Large intestine (tissue), 3 donors: ENCODE data around the gene CARD6. TPM values are rescaled to one million over a fixed set of nuclear protein-coding genes. Genes with fewer than 3 reads are reported as not detected.
A peak's percentile ranks its signal among the peaks of the same experiment; 100 is the strongest.
"Not testable (repeated sequence)": the region's sequence is repeated elsewhere in the genome, so short reads cannot be mapped to it uniquely, and the experiment has no call there.

Experiments used
- DNase-seq, 2 donors: peaks; one replicate each; pipeline versions ENCODE4 v3.0.0 to v3.0.0-alpha.2; 2013
- H3K27ac ChIP-seq: one replicate; pipeline ENCODE4 v1.5.1; 2013; ENCODE audit warnings: low read length
- H3K27me3 ChIP-seq: 2 replicates; pipeline ENCODE4 v1.6.1; 2013; ENCODE audit warnings: low read length; ENCODE audit not compliant: control insufficient read depth, insufficient read depth
- H3K36me3 ChIP-seq: 2 replicates; pipeline ENCODE4 v1.6.1; 2013; ENCODE audit warnings: low read length; ENCODE audit not compliant: control insufficient read depth, insufficient read depth
- H3K4me1 ChIP-seq: one replicate; pipeline ENCODE4 v1.6.1; 2013; ENCODE audit warnings: low read length; ENCODE audit not compliant: control insufficient read depth, insufficient read depth
- H3K4me3 ChIP-seq: one replicate; pipeline ENCODE4 v1.5.1; 2013; ENCODE audit warnings: low read length
- H3K9me3 ChIP-seq: one replicate; pipeline ENCODE4 v1.6.1; 2013; ENCODE audit warnings: mild to moderate bottlenecking, low read depth, low read length, moderate library complexity; ENCODE audit not compliant: control insufficient read depth
- WGBS: methylation state at CpG from one replicate; pipeline ENCODE4 v1.1.5; 2013; ENCODE audit warnings: low lambda C conversion rate; ENCODE audit not compliant: insufficient coverage; 5-methylcytosine and 5-hydroxymethylcytosine counted together
- polyA plus RNA-seq: library from polyadenylated mRNA; unstranded; fragments of 120-200 nt; gene quantifications from one replicate; pipeline ENCODE4 v1.2.1, GENCODE V29; 2013

CARD6 gene
- polyA plus RNA-seq, 1 donor = 3.4 TPM

DNA sequence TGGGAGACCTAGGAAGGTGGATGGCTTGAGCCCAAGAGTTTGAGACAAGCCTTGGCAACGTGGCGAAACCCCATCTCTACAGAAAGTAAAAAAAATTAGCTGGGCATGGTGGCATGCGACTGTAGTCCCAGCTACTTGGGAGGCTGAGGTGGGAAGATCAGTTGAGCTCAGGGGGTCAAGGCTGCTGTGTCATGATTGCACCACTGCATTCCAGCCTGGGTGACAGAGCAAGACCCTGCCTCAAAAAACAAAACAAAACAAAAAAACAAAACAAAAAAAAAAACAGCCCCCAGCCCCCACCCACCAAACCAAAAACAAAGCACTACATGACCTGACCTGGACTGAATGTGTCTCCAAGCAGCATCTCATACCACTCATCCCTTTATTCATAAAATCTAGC, 34.8 kb downstream of the CARD6 start:
- H3K36me3 ChIP-seq = no peaks in the 10 kb centered on the region
- no peak for DNase-seq
- no CpG with 5 or more reads among the region's 3 CpGs for WGBS
- no peak overlapping the region for H3K27ac ChIP-seq
- no peaks in the 10 kb centered on the region for H3K9me3 ChIP-seq
- no peaks in the 10 kb centered on the region for H3K27me3 ChIP-seq
- H3K4me1 ChIP-seq = no peaks in the 10 kb centered on the region
- no peak overlapping the region for H3K4me3 ChIP-seq

DNA sequence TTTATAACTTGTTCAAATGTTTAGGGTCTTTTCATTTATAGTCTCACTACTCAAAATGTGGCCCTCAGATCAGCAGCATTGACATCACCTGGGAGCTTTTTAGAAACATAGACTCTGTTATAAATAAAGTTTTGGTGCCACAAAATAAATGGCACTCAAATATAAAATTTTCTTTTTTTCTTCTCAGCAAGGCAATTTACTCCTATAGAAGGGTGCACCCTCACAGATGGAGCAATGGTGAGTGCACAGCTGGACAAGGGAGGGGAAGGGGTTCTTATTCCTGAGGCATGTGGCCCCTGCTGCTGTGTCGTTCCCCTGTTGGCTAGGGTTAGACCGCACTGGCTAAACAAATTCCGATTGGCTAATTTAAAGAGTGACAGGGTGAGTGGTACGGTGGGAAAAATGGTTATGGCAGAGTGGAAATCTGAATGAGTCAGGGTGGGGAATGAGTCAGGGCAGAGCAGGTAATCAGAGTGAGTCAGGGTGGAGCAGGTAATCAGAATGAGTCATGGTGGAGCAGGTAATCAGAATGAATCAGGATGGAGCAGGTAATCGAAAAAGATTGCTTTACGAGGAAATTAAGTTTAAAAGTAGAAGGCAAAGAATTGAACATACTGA, 36.3 kb downstream of the CARD6 start:
- no peak overlapping the region for H3K4me3 ChIP-seq
- no peaks in the 10 kb centered on the region for H3K36me3 ChIP-seq
- H3K27ac ChIP-seq = no peak overlapping the region
- DNase-seq = no peak
- peaks cover 4% of the 10 kb centered on the region for H3K9me3 ChIP-seq
- no peaks in the 10 kb centered on the region for H3K27me3 ChIP-seq
- WGBS = 96% methylated on average over 4 of the region's 6 CpGs
- H3K4me1 ChIP-seq = no peaks in the 10 kb centered on the region

DNA sequence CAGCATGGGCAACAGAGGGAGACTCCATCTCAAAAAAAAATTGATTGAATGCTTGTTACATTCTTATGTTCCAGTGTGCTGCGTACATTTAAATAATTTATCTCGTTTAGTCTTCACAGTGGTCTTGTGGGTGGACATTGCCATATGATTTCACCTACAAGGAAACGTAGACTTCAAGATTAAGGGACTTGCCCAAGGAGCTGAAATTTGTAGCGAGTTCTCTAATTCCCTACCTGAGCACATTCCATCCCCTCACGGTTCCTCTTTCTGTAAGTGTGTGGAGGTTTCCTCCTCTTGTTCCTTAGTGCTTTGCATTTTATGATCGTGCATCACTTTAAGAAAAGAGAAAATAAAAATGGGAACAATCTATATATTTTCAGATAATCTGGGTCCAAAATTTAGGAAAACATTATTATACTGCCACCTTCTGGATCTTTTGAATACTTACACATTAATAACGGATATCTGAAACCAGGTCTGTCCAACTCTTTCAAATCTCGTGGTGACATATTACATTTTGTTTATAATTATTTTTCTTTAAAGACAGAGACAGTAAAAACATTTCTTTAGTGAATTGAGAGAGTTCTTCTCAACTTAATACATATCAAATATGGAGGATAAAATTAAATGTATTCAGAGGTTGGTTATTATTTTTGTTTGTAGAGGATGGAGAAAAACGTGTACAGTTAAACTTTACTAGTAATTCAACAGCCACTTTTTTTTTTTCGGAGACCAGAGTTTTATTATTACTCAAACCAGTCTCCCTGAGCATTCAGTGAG, 38.2 kb downstream of the CARD6 start:
- DNase-seq = peak in 1 of 2 donors; percentile 9
- peaks cover 4% of the 10 kb centered on the region for H3K9me3 ChIP-seq
- H3K4me3 ChIP-seq = no peak overlapping the region
- no peaks in the 10 kb centered on the region for H3K27me3 ChIP-seq
- WGBS = 31% methylated on average over 4 of the region's 10 CpGs
- H3K36me3 ChIP-seq = no peaks in the 10 kb centered on the region
- H3K4me1 ChIP-seq = no peaks in the 10 kb centered on the region
- no peak overlapping the region for H3K27ac ChIP-seq

DNA sequence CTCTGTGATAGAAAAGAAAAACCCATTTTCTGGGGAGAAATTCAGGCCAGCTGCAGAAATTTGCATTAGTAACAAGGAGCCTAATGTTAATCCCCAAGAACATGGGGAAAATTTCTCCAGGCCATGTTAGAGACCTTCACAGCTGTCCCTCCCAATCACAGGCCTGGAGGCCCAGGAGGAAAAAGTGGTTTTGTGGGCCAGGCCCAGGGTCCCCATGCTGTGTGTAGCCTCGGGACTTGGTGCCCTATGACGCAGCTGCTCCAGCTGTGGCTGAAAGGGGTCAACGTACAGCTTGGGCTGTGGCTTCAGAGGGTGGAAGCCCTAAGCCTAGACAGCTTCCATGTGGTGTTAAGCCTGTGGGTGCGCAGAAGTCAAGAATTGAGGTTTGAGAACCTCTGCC, 41.1 kb downstream of the CARD6 start:
- Histone ChIP-seq H3K27ac (no peak overlapping the region), H3K36me3 (no peaks in the 10 kb centered on the region), H3K27me3 (no peaks in the 10 kb centered on the region), H3K9me3 (peaks cover 4% of the 10 kb centered on the region), H3K4me3 (no peak overlapping the region), H3K4me1 (no peaks in the 10 kb centered on the region)
- DNase-seq = no peak
- WGBS = no CpG with 5 or more reads among the region's 4 CpGs

DNA sequence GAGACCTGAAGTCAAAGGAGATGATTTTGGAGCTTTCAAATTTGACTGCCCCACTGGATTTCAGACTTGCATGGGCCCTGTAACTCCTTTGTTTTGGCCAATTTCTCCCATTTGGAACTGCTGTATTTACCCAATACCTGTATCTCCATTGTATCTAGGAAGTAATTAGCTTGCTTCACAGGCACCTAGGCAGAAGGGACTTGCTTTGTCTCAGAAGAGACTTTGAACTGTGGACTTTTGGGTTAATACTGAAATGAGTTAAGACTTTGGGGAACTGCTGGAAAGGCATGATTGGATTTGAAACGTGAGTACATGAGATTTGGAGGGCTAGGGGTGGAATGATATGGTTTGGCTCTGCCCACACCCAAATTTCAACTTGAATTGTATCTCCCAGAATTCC, 41.9 kb downstream of the CARD6 start:
- not testable (repeated sequence) for H3K9me3 ChIP-seq, H3K4me1 ChIP-seq, H3K36me3 ChIP-seq, H3K27me3 ChIP-seq
- no CpG with 5 or more reads among the region's 1 CpG for WGBS
- peak overlapping the region; percentile 18 for H3K4me3 ChIP-seq
- H3K27ac ChIP-seq = peak overlapping the region; percentile 24
- DNase-seq = peak; percentile 19 to 80

DNA sequence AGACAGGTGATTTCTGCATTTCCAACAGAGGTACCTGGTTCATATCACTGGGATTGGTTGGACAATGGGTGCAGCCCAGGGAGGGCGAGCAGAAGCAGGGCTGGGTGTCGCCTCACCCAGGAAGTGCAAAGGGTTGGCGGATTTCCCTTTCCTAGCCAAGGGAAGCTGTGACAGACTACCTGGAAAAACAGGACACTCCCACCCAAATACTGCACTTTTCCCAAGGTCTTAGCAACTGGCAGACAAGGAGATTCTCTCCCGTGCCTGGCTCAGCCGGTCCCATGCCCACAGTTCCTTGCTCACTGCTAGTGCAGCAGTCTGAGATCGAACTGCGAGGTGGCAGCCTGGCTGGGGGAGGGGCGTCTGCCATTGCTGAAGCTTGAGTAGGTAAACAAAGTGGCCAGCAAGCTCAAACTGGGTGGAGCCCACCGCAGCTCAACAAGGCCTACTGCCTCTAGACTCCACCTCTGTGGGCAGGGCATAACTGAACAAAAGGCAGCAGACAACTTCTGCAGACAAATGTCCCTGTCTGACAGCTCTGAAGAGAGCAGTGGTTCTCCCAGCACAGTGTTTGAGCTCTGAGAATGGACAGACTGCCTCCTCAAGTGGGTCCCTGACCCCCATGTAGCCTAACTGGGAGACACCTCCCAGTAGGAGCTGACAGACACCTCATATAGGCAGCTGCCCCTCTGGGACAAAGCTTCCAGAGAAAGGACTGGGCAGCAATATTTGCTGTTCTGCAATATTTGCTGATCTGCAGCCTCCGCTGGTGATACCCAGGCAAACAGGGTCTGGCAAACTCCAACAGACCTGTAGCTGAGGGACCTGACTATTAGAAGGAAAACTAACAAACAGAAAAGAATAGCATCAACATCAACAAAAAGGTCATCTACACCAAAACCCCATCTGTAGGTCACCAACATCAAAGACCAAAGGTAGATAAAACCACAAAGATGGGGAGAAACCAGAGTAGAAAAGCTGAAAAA, 54.6 kb downstream of the CARD6 start:
- WGBS = no CpG with 5 or more reads among the region's 10 CpGs
- H3K27me3 ChIP-seq, H3K27ac ChIP-seq, DNase-seq, H3K9me3 ChIP-seq, H3K36me3 ChIP-seq, H3K4me1 ChIP-seq, H3K4me3 ChIP-seq: not testable (repeated sequence)

DNA sequence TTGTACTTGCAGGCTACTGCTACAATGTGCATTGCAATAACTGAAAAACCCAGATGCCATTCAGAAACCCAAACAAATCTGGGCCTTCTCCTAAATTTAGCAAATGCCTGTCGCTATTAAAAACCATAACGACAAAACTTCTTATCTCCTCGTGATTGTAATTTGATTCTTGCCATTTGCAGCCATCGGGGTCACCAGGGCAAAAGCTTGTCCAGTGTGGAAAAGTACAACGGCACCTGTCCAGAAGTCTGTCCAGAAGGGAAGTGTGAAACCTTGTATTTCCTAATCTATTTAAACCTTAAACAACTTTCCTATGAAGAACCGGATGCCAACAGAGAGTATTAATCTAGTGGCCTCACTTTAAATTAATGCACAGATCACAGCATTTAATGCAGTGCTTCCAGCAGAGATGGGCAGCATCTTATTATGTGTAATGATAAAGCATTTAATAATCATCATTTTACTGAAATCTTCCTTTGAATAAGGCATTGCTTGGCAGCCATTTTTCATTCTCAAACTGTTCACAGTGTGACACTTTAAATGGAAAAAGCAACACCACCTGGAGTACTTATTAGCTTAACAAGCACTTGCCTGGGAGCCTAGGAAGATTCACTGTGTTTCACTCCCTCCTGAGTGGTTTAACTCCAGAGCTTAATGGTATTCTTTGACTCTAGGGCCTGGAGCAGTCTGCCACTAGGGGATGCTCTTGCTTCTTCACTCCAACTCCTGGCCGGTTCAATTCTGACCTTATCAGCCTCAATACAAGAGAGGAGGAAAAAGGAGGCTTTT, 63.2 kb downstream of the CARD6 start:
- DNase-seq = peak; percentile 60 to 73
- WGBS = 57% methylated on average over 6 of the region's 7 CpGs
- H3K4me1 ChIP-seq = peaks cover 9% of the 10 kb centered on the region
- H3K4me3 ChIP-seq = no peak overlapping the region
- no peaks in the 10 kb centered on the region for H3K9me3 ChIP-seq
- H3K27me3 ChIP-seq = no peaks in the 10 kb centered on the region
- no peak overlapping the region for H3K27ac ChIP-seq
- H3K36me3 ChIP-seq = no peaks in the 10 kb centered on the region

DNA sequence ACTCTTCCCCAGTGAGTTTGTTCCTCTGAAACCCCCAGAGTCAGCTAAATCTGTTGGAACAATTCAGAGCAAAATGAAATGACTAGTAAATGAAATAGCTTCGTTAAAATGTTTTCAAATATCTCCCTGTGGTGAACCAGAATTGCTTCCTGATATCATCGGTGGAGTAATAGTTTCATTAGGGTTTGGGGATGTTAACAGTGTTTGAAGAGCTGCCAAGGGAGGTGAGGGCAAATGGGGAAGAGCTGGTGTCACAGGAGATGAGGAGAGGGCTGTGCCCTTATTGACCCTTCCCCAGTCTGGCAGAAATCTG, 63.8 kb downstream of the CARD6 start:
- no peaks in the 10 kb centered on the region for H3K9me3 ChIP-seq
- DNase-seq = no peak
- H3K4me3 ChIP-seq = no peak overlapping the region
- peaks cover 9% of the 10 kb centered on the region for H3K4me1 ChIP-seq
- no peaks in the 10 kb centered on the region for H3K36me3 ChIP-seq
- H3K27me3 ChIP-seq = no peaks in the 10 kb centered on the region
- WGBS = 40% methylated on average over 2 of the region's 2 CpGs
- no peak overlapping the region for H3K27ac ChIP-seq

DNA sequence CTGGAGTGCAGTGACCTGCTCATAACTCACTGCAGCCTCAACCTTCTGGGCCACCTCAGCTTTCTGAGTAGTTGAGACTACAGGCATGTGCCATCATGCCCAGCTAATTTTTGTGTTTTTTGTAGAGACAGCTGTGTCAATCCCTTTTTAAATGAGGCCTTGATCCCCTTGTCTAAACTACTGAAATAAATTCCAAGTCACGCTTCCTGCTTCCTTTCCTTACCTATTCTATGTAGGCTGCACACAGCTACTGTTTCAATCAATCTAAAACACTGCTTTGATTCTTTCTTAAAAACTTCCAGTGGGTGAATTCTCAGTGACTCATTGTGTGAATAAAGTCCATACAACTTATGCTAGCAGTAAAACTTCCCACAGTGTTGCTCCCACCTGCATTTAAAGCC, 65.2 kb downstream of the CARD6 start:
- Histone ChIP-seq H3K9me3 (no peaks in the 10 kb centered on the region), H3K36me3 (no peaks in the 10 kb centered on the region), H3K4me3 (no peak overlapping the region), H3K27me3 (no peaks in the 10 kb centered on the region), H3K27ac (peak overlapping the region; percentile 39), H3K4me1 (peaks cover 9% of the 10 kb centered on the region)
- WGBS = 50% methylated on average over 1 of the region's 1 CpG
- peak; percentile 29 to 68 for DNase-seq

DNA sequence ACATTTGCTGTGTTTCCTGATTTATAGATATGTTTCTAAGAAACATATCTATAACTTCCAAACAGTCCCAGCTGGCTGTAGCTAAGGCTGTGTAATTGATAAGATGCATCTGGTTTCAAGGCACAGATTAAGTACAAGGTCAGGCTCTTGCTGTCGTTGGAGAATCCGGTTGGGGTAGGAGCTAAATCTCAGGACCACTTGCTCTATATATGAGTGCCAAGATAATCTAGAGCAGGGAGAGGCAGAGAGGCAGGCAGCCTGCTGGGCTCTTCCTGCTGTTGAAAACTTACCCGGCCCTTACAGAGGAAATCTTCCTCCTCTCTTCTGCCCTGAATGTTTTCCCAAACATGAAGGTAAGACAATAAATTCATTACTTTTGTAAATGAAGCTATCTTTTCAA, 68.1 kb downstream of the CARD6 start, which contains the start of gene C7:
C7 (plus strand) TSS at position 234 of the 400 bp plus-strand sequence; CDS start at position 348, 114 bp downstream.
- DNase-seq = peak in 1 of 2 donors; percentile 49
- Histone ChIP-seq H3K27ac (peak within 1 kb of the TSS; percentile 30), H3K4me3 (no peak within 1 kb of the TSS), H3K4me1 (peaks cover 9% of the 10 kb centered on the region), H3K9me3 (no peaks in the 10 kb centered on the region), H3K27me3 (no peaks in the 10 kb centered on the region), H3K36me3 (no peaks in the 10 kb centered on the region)
- no CpG with 5 or more reads among the region's 3 CpGs for WGBS
